Transverse colon (tissue), 4 donors: Measurements from ENCODE around the gene PRADC1.

ENCODE experiments used
- POLR2A ChIP-seq: fragments of 450-650 bp; IDR thresholded peaks from one replicate; pipeline ENCODE4 v1.6.1; 2016; ENCODE audit warnings: antibody characterized with exemption, mild to moderate bottlenecking, moderate library complexity
- POLR2AphosphoS5 ChIP-seq, 3 donors: sonication (generic); formaldehyde crosslinking; IDR thresholded peaks; one replicate each; pipeline ENCODE4 v1.6.1; 2016; ENCODE audit warnings: antibody characterized with exemption in 3 of 3
- TF ChIP-seq, protein P1 (sequence below), 5 experiments: fragments of 200-600 bp in 3 of 5; fragments of 450-650 bp in 2 of 5; sonication (generic) in 3 of 5; IDR thresholded peaks; 1 replicate in 2 of 5; 2 replicates in 3 of 5; pipeline ENCODE4 v1.5.1; 2016 to 2017; ENCODE audit warnings: antibody characterized with exemption in 5 of 5, inconsistent platforms in 3 of 5, mild to moderate bottlenecking in 2 of 5, moderate library complexity in 1 of 5

- TF ChIP-seq POLR2A (no peak), POLR2AphosphoS5 (IDR thresholded peaks at IDR 0.05) (no peak)
- TF ChIP-seq, protein P1, sequence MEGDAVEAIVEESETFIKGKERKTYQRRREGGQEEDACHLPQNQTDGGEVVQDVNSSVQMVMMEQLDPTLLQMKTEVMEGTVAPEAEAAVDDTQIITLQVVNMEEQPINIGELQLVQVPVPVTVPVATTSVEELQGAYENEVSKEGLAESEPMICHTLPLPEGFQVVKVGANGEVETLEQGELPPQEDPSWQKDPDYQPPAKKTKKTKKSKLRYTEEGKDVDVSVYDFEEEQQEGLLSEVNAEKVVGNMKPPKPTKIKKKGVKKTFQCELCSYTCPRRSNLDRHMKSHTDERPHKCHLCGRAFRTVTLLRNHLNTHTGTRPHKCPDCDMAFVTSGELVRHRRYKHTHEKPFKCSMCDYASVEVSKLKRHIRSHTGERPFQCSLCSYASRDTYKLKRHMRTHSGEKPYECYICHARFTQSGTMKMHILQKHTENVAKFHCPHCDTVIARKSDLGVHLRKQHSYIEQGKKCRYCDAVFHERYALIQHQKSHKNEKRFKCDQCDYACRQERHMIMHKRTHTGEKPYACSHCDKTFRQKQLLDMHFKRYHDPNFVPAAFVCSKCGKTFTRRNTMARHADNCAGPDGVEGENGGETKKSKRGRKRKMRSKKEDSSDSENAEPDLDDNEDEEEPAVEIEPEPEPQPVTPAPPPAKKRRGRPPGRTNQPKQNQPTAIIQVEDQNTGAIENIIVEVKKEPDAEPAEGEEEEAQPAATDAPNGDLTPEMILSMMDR (IDR thresholded peaks at IDR 0.05): no peak
These were observed 47.1 kb downstream of the PRADC1 start for GRCh38 chr2:73185965-73186364.
